SK-N-SH (cell line): ENCODE data around the gene SIM2. TPM values are rescaled to one million over a fixed set of nuclear protein-coding genes. Genes with fewer than 3 reads are reported as not detected.

ENCODE experiments used
- CTCF ChIA-PET: fragments of 300-600, 350-600 bp; formaldehyde crosslinking; extraction: SDS; loops from one replicate; lab custom pipeline; 2021; lab: Yijun Ruan, JAX
- POLR2A ChIA-PET: fragments of 350-600 bp; sonication (Branson Sonifier 250); formaldehyde crosslinking; extraction: SDS; loops from one replicate; lab custom pipeline; 2020; ENCODE audit warnings: antibody characterized with exemption, inconsistent platforms; lab: Yijun Ruan, JAX
- DNase-seq: peaks from one replicate; pipeline ENCODE4 v3.0.0; 2012
- H2AFZ ChIP-seq: fragments of 200-600 bp; sonication (generic); 2 replicates; pipeline ENCODE4 v1.8.1; 2016; ENCODE audit warnings: antibody characterized with exemption, mild to moderate bottlenecking, low read depth
- H3F3A ChIP-seq: fragments of 200-600 bp; sonication (generic); replicated peaks from 2 replicates; pipeline ENCODE3; 2016; ENCODE audit warnings: antibody characterized with exemption, mild to moderate bottlenecking; ENCODE audit not compliant: insufficient read depth
- H3K27ac ChIP-seq, 2 experiments: fragments of 200-500 bp in 1 of 2; fragments of 200-600 bp in 1 of 2; sonication (Bioruptor generic) in 1 of 2; sonication (generic), shearing (Covaris generic) in 1 of 2; 2 replicates each; pipeline versions ENCODE4 v1.5.1 to v1.6.1; 2014 to 2016; ENCODE audit warnings: low read depth in 2 of 2, inconsistent platforms in 1 of 2, low read length in 1 of 2, mild to moderate bottlenecking in 1 of 2, mixed read lengths in 1 of 2
- H3K27me3 ChIP-seq: fragments of 200-600 bp; sonication (generic), shearing (Covaris generic); 2 replicates; pipeline ENCODE4 v1.6.1; 2016; ENCODE audit warnings: mixed run types; ENCODE audit not compliant: insufficient read depth
- H3K36me3 ChIP-seq, 2 experiments: fragments of 200-500 bp in 1 of 2; fragments of 200-600 bp in 1 of 2; sonication (Bioruptor generic) in 1 of 2; sonication (generic) in 1 of 2; replicated peaks in 1 of 2; 2 replicates each; pipeline versions ENCODE3 to v1.5.1; 2014 to 2016; ENCODE audit warnings: low read length in 1 of 2, mild to moderate bottlenecking in 1 of 2; ENCODE audit not compliant: insufficient read depth in 2 of 2, control insufficient read depth in 1 of 2
- H3K4me1 ChIP-seq, 2 experiments: fragments of 200-500 bp in 1 of 2; fragments of 200-600 bp in 1 of 2; sonication (Bioruptor generic) in 1 of 2; sonication (generic), shearing (Covaris generic) in 1 of 2; 2 replicates each; pipeline versions ENCODE4 v1.5.1 to v1.6.1; 2014 to 2016; ENCODE audit warnings: low read depth in 1 of 2, low read length in 1 of 2, mixed run types in 1 of 2; ENCODE audit not compliant: insufficient read depth in 2 of 2, control insufficient read depth in 1 of 2
- H3K4me2 ChIP-seq: fragments of 200-600 bp; sonication (generic), shearing (Covaris generic); 2 replicates; pipeline ENCODE4 v1.6.1; 2017; ENCODE audit warnings: mixed run types
- H3K4me3 ChIP-seq, 2 experiments: fragments of 200-500 bp in 1 of 2; fragments of 200-600 bp in 1 of 2; sonication (Bioruptor generic) in 1 of 2; sonication (generic), shearing (Covaris generic) in 1 of 2; 2 replicates each; pipeline versions ENCODE4 v1.5.1 to v1.8.1; 2014 to 2016; ENCODE audit warnings: low read depth in 2 of 2, inconsistent platforms in 1 of 2, low read length in 1 of 2, mild to moderate bottlenecking in 1 of 2, mixed read lengths in 1 of 2, moderate library complexity in 1 of 2
- H3K79me2 ChIP-seq: fragments of 200-600 bp; sonication (generic); 2 replicates; pipeline ENCODE4 v1.8.1; 2017; ENCODE audit warnings: mild to moderate bottlenecking; ENCODE audit not compliant: insufficient read depth
- H3K9ac ChIP-seq: fragments of 200-600 bp; sonication (generic); 2 replicates; pipeline ENCODE4 v1.6.1; 2017; ENCODE audit warnings: mixed run types
- H3K9me2 ChIP-seq: fragments of 200-600 bp; sonication (generic); 2 replicates; pipeline ENCODE4 v1.6.1; 2017; ENCODE audit warnings: mixed run types
- H3K9me3 ChIP-seq: fragments of 200-600 bp; sonication (generic); 2 replicates; pipeline ENCODE4 v1.6.1; 2017; ENCODE audit warnings: mixed run types, mild to moderate bottlenecking, moderate library complexity
- H4K20me1 ChIP-seq: fragments of 200-600 bp; sonication (generic); 2 replicates; pipeline ENCODE4 v1.6.1; 2017; ENCODE audit warnings: mild to moderate bottlenecking, mixed run types; ENCODE audit not compliant: insufficient read depth
- CTCF ChIP-seq: fragments of 200-600 bp; sonication (generic); IDR thresholded peaks from 2 replicates; pipeline ENCODE4 v1.6.1; 2017; ENCODE audit warnings: antibody characterized with exemption, mild to moderate bottlenecking, moderate library complexity
- ELF1 ChIP-seq: IDR thresholded peaks from 2 replicates; pipeline ENCODE4 v1.4.0; 2012
- EP300 ChIP-seq, 2 experiments: IDR thresholded peaks; 2 replicates each; pipeline versions ENCODE4 v1.4.0 to v1.6.1; 2012; ENCODE audit warnings: borderline replicate concordance in 1 of 2, low read depth in 1 of 2, low read length in 1 of 2
- EZH2phosphoT487 ChIP-seq: fragments of 200-600 bp; sonication (generic); IDR thresholded peaks from 2 replicates; pipeline ENCODE4 v1.6.1; 2017; ENCODE audit warnings: low read depth, mixed run types, mild to moderate bottlenecking, antibody characterized with exemption, moderate library complexity, borderline replicate concordance
- FOXM1 ChIP-seq: IDR thresholded peaks from 2 replicates; pipeline ENCODE4 v1.4.0; 2012; ENCODE audit warnings: low read depth, mild to moderate bottlenecking
- GABPA ChIP-seq: IDR thresholded peaks from 2 replicates; pipeline ENCODE4 v1.4.0; 2012; ENCODE audit warnings: low read depth, mild to moderate bottlenecking
- MAX ChIP-seq: IDR thresholded peaks from 2 replicates; pipeline ENCODE4 v1.4.0; 2012; ENCODE audit warnings: low read depth
- MXI1 ChIP-seq: IDR thresholded peaks from 2 replicates; pipeline ENCODE4 v1.6.1; 2012; ENCODE audit warnings: mild to moderate bottlenecking, low read depth, low read length, improper control_type of control experiment
- NFIC ChIP-seq: IDR thresholded peaks from 2 replicates; pipeline ENCODE4 v1.4.0; 2012; ENCODE audit warnings: borderline replicate concordance
- NRF1 ChIP-seq: IDR thresholded peaks from 2 replicates; pipeline ENCODE4 v1.6.1; 2012; ENCODE audit warnings: low read depth, mild to moderate bottlenecking, low read length
- PBX3 ChIP-seq: IDR thresholded peaks from 2 replicates; pipeline ENCODE4; 2012
- POLR2AphosphoS5 ChIP-seq: IDR thresholded peaks from 2 replicates; pipeline ENCODE4 v1.6.1; 2012; ENCODE audit warnings: low read depth, low read length
- RCOR1 ChIP-seq: fragments of 150-350 bp; IDR thresholded peaks from 2 replicates; pipeline ENCODE4 v1.6.1; 2017; ENCODE audit warnings: antibody characterized with exemption, low read length
- RXRA ChIP-seq: IDR thresholded peaks from 2 replicates; pipeline ENCODE4 v1.4.0; 2012; ENCODE audit warnings: low read depth, mild to moderate bottlenecking, borderline replicate concordance
- SMC3 ChIP-seq: IDR thresholded peaks from 2 replicates; pipeline ENCODE4 v1.6.1; 2012; ENCODE audit warnings: low read depth, low read length, improper control_type of control experiment
- TAF1 ChIP-seq: IDR thresholded peaks from 2 replicates; pipeline ENCODE4 v1.6.1; 2012; ENCODE audit warnings: low read depth, mild to moderate bottlenecking, low read length, moderate library complexity, borderline replicate concordance
- TEAD4 ChIP-seq: IDR thresholded peaks from 2 replicates; pipeline ENCODE4 v1.4.0; 2012; ENCODE audit warnings: mild to moderate bottlenecking, borderline replicate concordance; ENCODE audit not compliant: insufficient read depth
- USF1 ChIP-seq: IDR thresholded peaks from 2 replicates; pipeline ENCODE4 v1.4.0; 2012; ENCODE audit warnings: low read depth, borderline replicate concordance
- YY1 ChIP-seq: IDR thresholded peaks from 2 replicates; pipeline ENCODE4 v1.4.0; 2012; ENCODE audit warnings: low read depth, mild to moderate bottlenecking
- ZBTB33 ChIP-seq: IDR thresholded peaks from 2 replicates; pipeline ENCODE4 v1.4.0; 2012; ENCODE audit warnings: low read depth, borderline replicate concordance
- WGBS: methylation state at CpG from one replicate; pipeline ENCODE4 v1.1.6; 2017; ENCODE audit warnings: low lambda C conversion rate; 5-methylcytosine and 5-hydroxymethylcytosine counted together
- polyA plus RNA-seq, 3 experiments: library from polyadenylated mRNA; depleted of rRNA; stranded (reverse); fragments of >200 nt; gene quantifications; 2 replicates each; pipeline ENCODE4 v1.2.3, GENCODE V29; 2012

Gene SIM2
- polyA plus RNA-seq, 1 of the 3 experiments (the other 2 are of a cell fraction): not detected

GRCh38 chr21:36744560-36745231 is 45.8 kb downstream of the SIM2 start:
- Histone ChIP-seq H3K27me3 (no peaks in the 10 kb centered on the region; the same call in 1 of the 2 replicates), H3F3A (no peaks in the 10 kb centered on the region), H3K9ac (no peak overlapping the region), H3K4me2 (no peak overlapping the region), H4K20me1 (no peaks in the 10 kb centered on the region), H3K9me3 (no peaks in the 10 kb centered on the region), H3K4me3 (peak overlapping the region in 1 of 2 experiments; percentile 15; a peak in 1 of 4 replicates), H3K36me3 (peaks cover 0 to 2% of the 10 kb centered on the region in 2 experiments), H3K9me2 (no peaks in the 10 kb centered on the region), H2AFZ (no peak overlapping the region), H3K79me2 (no peaks in the 10 kb centered on the region), H3K27ac (no peak overlapping the region), H3K4me1 (peaks cover 0 to 14% of the 10 kb centered on the region in 2 experiments; a peak in 1 of 4 replicates)
- WGBS: 51% methylated on average over 22 of the region's 30 CpGs
- ChIA-PET CTCF (interaction anchor here (0.9 to 3.4 kb wide), 3 partner anchors 109 to 183 kb away, joined by 4 to 13 read pairs (median 5); no protein-coding TSS in a partner anchor), POLR2A (interaction anchor here (0.6 to 0.7 kb wide), 2 partner anchors 9 to 28 kb away, joined by 3 to 4 read pairs; no protein-coding TSS in a partner anchor)
- peak; percentile 87 for DNase-seq
- no peak for TF ChIP-seq ELF1
- no peak for TF ChIP-seq MAX
- 0 out of 2 replicates have a peak, but pooled peaks have one; percentile 12 for TF ChIP-seq PBX3
- no peak for TF ChIP-seq YY1
- TF ChIP-seq NFIC: 0 out of 2 replicates have a peak, but pooled peaks have one; percentile 32
- TF ChIP-seq MXI1: no peak; the same call in 1 of the 2 replicates

GRCh38 chr21:36745459-36745858 is 46.5 kb downstream of the SIM2 start:
- H3K4me1 ChIP-seq: peaks cover 6 to 14% of the 10 kb centered on the region in 2 experiments; a peak in 1 of 4 replicates
- H3K9me2 ChIP-seq: no peaks in the 10 kb centered on the region
- H3K9me3 ChIP-seq: no peaks in the 10 kb centered on the region
- CTCF ChIA-PET: interaction anchor here (0.9 to 3.4 kb wide), 3 partner anchors 109 to 182 kb away, joined by 4 to 13 read pairs (median 5); no protein-coding TSS in a partner anchor
- no peaks in the 10 kb centered on the region for H3K79me2 ChIP-seq
- no peaks in the 10 kb centered on the region for H4K20me1 ChIP-seq
- 78% methylated on average over 2 of the region's 5 CpGs for WGBS
- no peaks in the 10 kb centered on the region; the same call in 1 of the 2 replicates for H3K27me3 ChIP-seq
- POLR2A ChIA-PET: interaction anchor here (0.6 kb wide), 1 partner anchor 27 kb away, joined by 4 read pairs; no protein-coding TSS in a partner anchor
- H3K4me3 ChIP-seq: no peak overlapping the region
- H3K9ac ChIP-seq: no peak overlapping the region
- peaks cover 0 to 5% of the 10 kb centered on the region in 2 experiments for H3K36me3 ChIP-seq
- H3K4me2 ChIP-seq: no peak overlapping the region
- H2AFZ ChIP-seq: no peak overlapping the region
- H3K27ac ChIP-seq: no peak overlapping the region
- DNase-seq: no peak
- no peaks in the 10 kb centered on the region for H3F3A ChIP-seq
- TF ChIP-seq TEAD4 (no peak), GABPA (no peak), RCOR1 (no peak), FOXM1 (no peak), NRF1 (no peak), MAX (no peak), CTCF (no peak), SMC3 (no peak), TAF1 (no peak), POLR2AphosphoS5 (no peak), EZH2phosphoT487 (no peak), EP300 (IDR thresholded peaks at IDR 0.05; ENCODE audit: borderline replicate concordance in 1 of 2, low read depth in 1 of 2, low read length in 1 of 2) (no peak), RXRA (no peak), ZBTB33 (no peak), USF1 (no peak)
